PC-9 (cell line): ENCODE results near the gene KATNA1.

ENCODE experiments used
- EZH2 ChIP-seq: fragments of 200-600 bp; sonication (generic); IDR thresholded peaks from 2 replicates; pipeline ENCODE4 v1.8.0; 2017; ENCODE audit warnings: antibody characterized with exemption, low read depth
- TF ChIP-seq, protein P1 (sequence below): fragments of 200-600 bp; sonication (generic); conservative IDR thresholded peaks from 2 replicates; pipeline ENCODE4 v1.6.1; 2017; ENCODE audit warnings: mixed run types, antibody characterized with exemption, mild to moderate bottlenecking, moderate library complexity

DNA sequence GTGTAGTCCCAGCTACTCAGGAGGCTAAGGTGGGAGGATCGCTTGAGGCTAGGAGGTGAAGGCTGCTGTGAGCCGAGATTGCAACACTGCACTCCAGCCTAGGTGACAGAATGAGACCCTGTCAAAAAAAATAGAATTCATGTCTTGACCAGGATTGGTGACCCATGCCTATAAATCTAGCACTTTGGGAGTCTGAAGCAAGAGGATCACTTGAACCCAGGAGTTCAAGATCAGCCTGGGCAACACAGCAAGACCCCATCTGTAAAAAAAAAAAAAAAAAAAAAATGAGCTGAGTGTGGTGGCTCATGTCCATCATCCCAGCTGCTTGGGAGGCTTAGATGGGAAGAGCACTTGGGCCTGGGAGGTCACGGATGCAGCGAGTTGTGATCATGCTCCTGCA, 48.0 kb downstream of the KATNA1 start:
- TF ChIP-seq, protein P1, sequence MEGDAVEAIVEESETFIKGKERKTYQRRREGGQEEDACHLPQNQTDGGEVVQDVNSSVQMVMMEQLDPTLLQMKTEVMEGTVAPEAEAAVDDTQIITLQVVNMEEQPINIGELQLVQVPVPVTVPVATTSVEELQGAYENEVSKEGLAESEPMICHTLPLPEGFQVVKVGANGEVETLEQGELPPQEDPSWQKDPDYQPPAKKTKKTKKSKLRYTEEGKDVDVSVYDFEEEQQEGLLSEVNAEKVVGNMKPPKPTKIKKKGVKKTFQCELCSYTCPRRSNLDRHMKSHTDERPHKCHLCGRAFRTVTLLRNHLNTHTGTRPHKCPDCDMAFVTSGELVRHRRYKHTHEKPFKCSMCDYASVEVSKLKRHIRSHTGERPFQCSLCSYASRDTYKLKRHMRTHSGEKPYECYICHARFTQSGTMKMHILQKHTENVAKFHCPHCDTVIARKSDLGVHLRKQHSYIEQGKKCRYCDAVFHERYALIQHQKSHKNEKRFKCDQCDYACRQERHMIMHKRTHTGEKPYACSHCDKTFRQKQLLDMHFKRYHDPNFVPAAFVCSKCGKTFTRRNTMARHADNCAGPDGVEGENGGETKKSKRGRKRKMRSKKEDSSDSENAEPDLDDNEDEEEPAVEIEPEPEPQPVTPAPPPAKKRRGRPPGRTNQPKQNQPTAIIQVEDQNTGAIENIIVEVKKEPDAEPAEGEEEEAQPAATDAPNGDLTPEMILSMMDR: no peak
- no peak for TF ChIP-seq EZH2
